ENCODE measurements around the gene NDUFAF8.

The NDUFAF8 gene

GRCh38 chr17:81200695-81201580, 38.2 kb upstream of the NDUFAF8 start:
- DNase-seq = no peak

GRCh38 chr17:81202318-81202717, 36.8 kb upstream of the NDUFAF8 start:
- DNase-seq = no peak

GRCh38 chr17:81203136-81203535, 36.0 kb upstream of the NDUFAF8 start:
- no peak for DNase-seq

DNA sequence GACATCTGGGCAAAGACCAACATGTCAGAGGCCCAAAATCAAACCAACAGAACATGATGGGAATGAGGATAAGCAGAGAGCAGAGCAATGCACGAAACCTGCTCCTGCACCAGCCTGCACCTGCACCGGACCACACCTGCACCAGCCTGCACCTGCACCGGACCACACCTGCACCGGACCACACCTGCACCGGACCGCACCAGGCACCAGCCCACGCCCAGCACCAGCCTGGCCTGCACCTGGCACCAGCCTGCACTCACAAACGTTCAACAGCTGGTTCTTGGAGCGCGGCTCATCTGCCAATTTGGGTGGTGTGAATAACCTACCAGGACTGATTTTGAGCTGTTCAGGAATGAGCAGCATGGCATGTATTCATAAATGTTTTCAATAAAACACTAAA, 34.5 kb upstream of the NDUFAF8 start:
- no peak for DNase-seq

DNA sequence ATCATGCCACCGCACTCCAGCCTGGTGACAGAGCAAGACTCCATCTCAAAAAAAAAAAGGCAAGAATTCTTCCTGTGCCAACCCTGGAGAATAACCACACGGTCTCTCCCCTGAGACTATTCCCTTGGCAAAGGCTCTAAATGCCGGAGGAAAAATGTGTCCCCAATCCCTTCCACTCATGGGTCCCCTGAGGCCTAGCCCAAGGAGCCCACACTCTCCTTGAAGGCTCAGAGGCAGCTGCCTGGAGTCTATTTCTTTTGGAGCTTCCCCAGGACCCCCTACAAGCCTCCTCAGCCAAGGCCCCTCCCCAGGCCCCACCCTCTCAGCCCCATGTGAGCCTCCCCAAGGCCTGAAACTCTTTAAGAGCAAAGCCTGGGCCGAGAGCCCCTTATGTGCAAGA, 33.0 kb upstream of the NDUFAF8 start:
- DNase-seq = no peak

- no peak for DNase-seq
Measured at GRCh38 chr17:81206657-81207056, 32.5 kb upstream of the NDUFAF8 start.

- no peak for DNase-seq
Measured at GRCh38 chr17:81207610-81208581, 31.2 kb upstream of the NDUFAF8 start.

DNA sequence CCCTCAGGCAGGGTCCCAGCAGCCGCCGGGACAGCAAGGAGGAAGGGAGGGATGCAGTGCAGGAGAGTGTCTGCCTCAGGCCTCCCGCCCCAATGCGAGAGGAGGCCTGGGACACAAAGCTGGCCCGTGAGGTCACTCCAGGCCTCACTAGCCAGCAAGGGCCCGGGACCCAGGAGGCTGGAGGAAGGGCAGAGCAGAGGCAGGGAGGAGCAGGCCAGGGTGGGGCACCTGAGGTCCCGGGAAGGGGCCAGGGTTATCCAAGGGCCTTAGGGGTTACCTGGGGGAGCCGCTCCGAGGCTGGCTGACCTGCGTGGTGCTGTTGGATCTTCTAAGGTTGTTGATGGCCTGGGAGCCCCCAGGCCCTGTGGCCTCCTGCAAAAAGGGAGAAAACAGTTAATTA, 30.5 kb upstream of the NDUFAF8 start:
- no peak for DNase-seq

DNA sequence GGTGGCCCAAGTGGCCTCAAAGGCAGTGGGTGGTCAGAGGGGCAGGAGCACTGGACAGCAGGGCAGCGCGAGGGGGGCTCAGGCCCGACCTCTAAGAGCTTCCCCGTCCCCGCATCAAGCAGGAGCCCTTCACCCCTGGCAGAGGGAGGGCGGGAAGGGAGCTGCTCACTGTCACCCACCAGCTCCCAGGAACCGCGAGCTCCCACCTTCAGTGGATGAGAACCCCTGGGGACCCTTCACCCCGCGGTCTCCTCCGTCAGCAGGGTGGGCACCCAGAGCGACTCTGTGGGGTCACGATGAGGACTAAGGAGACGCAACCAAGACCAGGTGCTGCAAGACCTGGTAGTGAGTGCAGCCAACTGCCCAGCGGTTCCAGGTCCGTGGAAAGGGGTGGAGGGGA, 30.0 kb upstream of the NDUFAF8 start:
- no peak for DNase-seq

GRCh38 chr17:81210466-81210865, 28.7 kb upstream of the NDUFAF8 start:
- DNase-seq = no peak

DNA sequence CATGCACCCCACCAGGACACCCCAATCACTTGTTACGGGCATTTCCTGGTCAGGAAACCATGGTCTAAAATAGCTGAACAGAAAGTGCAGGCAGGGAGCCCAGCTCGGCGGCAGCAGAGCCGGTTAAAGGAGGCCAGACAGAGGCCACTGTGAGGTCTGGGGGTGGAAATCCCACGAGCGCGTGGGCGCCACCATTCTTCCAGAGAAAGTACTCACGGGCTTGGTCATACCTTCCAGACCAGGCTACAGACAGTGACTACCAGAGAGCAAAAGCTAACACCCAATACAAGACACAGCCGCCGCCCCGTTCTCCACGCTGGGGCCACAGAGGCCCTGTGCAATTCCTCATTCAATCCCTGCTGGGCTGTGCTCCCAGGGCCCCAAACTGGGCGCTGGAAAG, 28.2 kb upstream of the NDUFAF8 start:
- DNase-seq = no peak

- no peak for DNase-seq
Measured at GRCh38 chr17:81212365-81212764, 26.8 kb upstream of the NDUFAF8 start.

DNA sequence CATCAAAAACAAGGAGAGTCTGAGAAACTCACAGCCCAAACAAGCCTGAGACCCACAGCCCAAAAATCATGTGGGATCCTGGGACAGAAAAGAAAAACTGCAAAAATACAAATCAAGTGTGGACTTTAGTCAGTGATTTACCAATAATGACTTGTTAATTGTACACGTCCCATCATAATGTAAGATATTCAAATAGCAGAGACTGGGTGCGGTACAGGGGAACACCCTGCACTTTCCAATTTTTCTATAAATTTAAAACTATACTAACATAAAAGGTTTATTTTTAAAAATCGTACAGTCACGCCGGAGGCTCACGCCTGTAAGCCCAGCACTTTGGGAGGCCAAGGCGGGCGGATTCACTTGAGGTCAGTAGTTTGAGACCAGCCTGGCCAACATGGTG, 25.1 kb upstream of the NDUFAF8 start:
- no peak for DNase-seq

DNA sequence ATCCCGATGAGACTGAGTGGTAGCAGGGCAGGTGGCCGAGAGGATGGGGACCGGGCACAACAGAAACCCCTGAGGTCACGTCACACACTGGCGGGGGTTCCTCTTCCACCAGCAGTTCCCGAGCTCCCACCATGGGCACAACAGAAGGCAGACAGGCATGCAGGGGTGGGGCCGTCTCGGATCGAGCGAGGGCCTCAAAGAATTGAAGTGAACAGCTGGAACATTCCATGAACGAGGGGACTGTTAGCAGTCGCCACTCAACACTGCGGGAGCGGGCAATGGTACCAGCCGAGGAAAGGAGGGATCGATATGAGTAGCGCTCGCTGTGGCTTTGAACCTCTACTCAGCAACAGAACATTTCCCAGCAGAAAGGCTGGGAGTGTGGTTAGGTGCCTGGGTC, 21.6 kb upstream of the NDUFAF8 start:
- DNase-seq = no peak

GRCh38 chr17:81218459-81218858, 20.7 kb upstream of the NDUFAF8 start:
- DNase-seq = no peak

- no peak for DNase-seq
Measured at GRCh38 chr17:81218991-81219390, 20.1 kb upstream of the NDUFAF8 start.

DNA sequence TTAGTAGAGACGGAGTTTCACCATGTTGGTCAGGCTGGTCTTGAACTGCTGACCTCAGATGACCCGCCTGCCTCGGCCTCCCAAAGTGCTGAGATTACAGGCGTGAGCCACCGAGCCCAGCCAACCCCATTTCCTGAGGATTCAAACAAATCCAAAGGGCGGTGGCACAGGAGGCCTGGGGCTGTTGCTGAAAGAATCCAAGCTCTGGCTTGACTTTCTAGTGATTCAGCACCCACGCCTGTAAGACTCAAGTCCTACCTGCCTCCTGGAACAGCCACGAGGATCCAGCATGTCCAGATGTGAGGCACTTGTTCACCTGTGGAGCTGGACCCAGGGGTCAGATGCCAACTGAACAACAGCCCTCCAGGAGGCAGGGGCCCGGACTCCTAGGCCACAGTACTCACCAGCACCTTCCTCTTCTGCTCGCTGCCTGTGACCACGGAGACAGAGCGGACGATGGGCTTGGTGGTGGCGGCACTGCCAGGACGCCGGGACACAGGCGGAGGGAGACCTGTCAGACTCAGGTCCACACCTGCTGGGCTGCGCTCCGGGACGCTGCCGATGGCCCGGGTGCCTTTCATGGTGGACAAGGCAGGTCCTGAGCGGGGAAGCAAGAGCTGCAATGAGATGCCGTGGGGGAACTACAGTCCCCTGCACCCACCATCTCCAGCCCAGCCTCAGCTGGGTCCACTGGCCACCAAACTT, 19.5 kb upstream of the NDUFAF8 start:
- no peak for DNase-seq

- DNase-seq = no peak
Measured at GRCh38 chr17:81221371-81221841, 17.7 kb upstream of the NDUFAF8 start.

DNA sequence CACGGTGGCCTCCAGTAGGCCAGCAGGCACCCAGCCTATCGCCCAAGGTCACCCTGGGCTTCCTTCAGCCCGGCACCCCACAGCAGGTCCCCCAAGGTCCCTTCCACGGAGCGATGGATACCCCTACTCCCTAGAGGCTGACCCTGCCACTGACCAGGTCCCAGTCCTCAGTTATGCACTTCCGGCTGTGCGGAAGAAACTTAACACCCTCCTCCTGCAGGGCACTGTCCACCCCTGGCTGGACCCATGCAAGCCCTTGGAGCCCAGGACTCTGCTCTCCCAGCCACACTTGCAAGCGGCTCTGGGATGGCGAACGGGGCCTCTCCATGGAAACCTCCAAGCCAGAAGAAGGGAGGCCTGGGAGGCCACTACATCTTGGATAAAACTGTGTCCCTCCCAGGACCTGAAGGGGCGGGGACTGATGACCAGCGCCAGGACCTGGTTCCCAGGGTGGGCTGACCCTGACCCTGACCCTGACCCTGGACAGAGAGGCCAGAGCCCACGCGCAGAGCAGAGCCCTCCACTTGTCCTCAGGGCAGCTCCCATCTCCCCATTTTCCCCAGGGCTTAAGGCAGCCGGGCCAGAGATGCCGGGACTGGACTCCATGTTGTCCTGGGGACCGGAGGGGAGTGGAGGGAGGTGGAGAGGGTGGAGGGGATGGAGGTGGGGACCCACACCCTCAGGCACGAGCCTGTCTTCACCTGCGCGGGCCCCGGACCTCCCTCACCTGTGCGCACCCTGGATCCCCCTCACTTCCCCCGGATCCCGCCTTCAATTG, 17.1 kb upstream of the NDUFAF8 start:
- DNase-seq = no peak

GRCh38 chr17:81222620-81222905, 16.6 kb upstream of the NDUFAF8 start:
- no peak for DNase-seq

DNA sequence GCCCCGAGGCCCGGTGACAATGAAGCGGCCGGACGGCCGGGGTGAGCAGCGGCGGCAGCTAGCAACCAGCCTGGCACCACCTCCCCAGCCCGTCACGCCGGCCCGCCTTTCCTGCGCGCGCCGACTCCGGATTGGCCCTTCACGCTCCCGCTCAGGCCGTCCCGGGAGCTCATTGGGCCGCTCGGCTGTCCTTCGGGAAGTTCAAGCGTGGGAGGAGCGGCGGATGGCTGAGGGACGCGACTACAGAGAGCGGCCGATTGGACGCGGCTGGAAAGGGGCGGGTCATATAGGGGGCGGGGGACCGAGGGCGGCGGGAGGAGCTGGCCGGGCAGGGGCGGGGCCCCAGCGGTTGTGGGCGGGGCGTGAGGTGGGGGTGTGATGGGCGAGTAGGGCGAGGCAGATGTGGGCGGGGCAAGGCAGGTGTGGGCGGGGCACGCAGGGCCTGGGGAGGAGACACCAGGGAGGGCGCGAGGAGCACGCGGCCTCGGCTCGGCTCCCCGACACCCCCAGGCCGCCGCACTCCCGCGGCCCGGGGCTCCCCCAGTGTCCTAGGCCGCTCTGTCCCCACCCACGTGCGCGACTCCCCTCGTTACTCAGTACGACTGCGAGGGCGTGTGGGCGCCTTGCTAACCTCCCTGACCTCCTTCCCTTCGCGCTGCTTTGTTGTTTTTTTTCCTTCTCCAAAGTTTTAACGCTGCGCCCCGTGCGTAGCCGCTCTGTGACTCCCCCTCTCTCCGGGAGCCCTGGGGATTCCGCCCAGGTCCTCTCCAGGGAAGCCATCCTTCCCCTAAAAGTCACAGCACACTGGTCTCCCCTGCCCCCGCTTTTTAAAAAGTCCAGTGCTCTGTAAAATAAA, 16.0 kb upstream of the NDUFAF8 start, which contains the start of gene CEP131:
Gene CEP131, minus strand, starts transcription at position 60 of the 856 bp plus-strand sequence. CDS start 2,909 bp downstream, outside the sequence.
- DNase-seq = peak; percentile 98
